ENCODE results near the gene AFM.
"Not testable (repeated sequence)": the region's sequence is repeated elsewhere in the genome, so short reads cannot be mapped to it uniquely, and the experiment has no call there.

Gene AFM

GRCh38 chr4:73533515-73534422, 52.2 kb downstream of the AFM start:
- TF ChIP-seq CTCF (conservative IDR thresholded peaks at IDR 0.05) = no peak

GRCh38 chr4:73538162-73538561, 56.6 kb downstream of the AFM start:
- TF ChIP-seq CTCF (conservative IDR thresholded peaks at IDR 0.05) = no peak
- H3K27ac ChIP-seq = no peak overlapping the region

More at GRCh38 chr4:73533515-73534422, 52.2 kb downstream of the AFM start:
- H3K27ac ChIP-seq = no peak overlapping the region

GRCh38 chr4:73539386-73539785, 57.8 kb downstream of the AFM start:
- H3K27ac ChIP-seq = no peak overlapping the region
- no peak for TF ChIP-seq CTCF (conservative IDR thresholded peaks at IDR 0.05)

GRCh38 chr4:73540826-73541225, 59.3 kb downstream of the AFM start:
- no peak for TF ChIP-seq CTCF (conservative IDR thresholded peaks at IDR 0.05)
- no peak overlapping the region for H3K27ac ChIP-seq

GRCh38 chr4:73541251-73541650, 59.7 kb downstream of the AFM start:
- no peak for TF ChIP-seq CTCF (conservative IDR thresholded peaks at IDR 0.05)
- no peak overlapping the region for H3K27ac ChIP-seq

- no peak for TF ChIP-seq CTCF (conservative IDR thresholded peaks at IDR 0.05)
- H3K27ac ChIP-seq = no peak overlapping the region
Measured at GRCh38 chr4:73544620-73545019, 63.1 kb downstream of the AFM start.

GRCh38 chr4:73550865-73551264, 69.3 kb downstream of the AFM start:
- not testable (repeated sequence) for H3K27ac ChIP-seq
